GM12878 (cell line): ENCODE measurements around the gene NRK. TPM values are rescaled to one million over a fixed set of nuclear protein-coding genes. Genes with fewer than 3 reads are reported as not detected.

Source experiments
- ATAC-seq: fragments of 200-7000 bp; cut with Tn5 transposase; 3 replicates; pipeline ENCODE4 v1.9.1; 2020; ENCODE audit warnings: mild to moderate bottlenecking, moderate library complexity
- BruUV-seq: library from RNA; stranded (reverse); fragments of 400-500 nt; replicated peaks from 2 replicates; lab custom pipeline; 2021; lab: Mats Ljungman, UMichigan
- CTCF ChIA-PET: fragments of 300-600 bp; sonication (Branson Sonifier 250); formaldehyde crosslinking; extraction: SDS; loops from one replicate; lab custom pipeline; 2021; ENCODE audit warnings: inconsistent platforms; lab: Yijun Ruan, JAX
- POLR2A ChIA-PET: fragments of 350-600 bp; formaldehyde crosslinking; extraction: SDS; loops from one replicate; lab custom pipeline; 2021; ENCODE audit warnings: inconsistent platforms; lab: Charles Lee
- RAD21 ChIA-PET: fragments of 300-600 bp; sonication (Branson Sonifier 250); formaldehyde crosslinking; loops from one replicate; lab custom pipeline; 2023; ENCODE audit warnings: antibody characterized with exemption; ENCODE audit not compliant: unreplicated experiment; lab: Charles Lee
- SMC1A ChIA-PET: fragments of 300-600 bp; sonication (Branson Sonifier 250); formaldehyde crosslinking; loops from one replicate; lab custom pipeline; 2023; ENCODE audit not compliant: unreplicated experiment, uncharacterized antibody; lab: Charles Lee
- DNase-seq: peaks from one replicate; pipeline ENCODE4 v3.0.0-alpha.2; 2011; ENCODE audit warnings: low read depth, low spot score
- FAIRE-seq: peaks from 3 replicates; lab custom pipeline; 2011; peaks lifted over from hg19 to GRCh38; lab: Jason Lieb, UNC
- H2AFZ ChIP-seq: 2 replicates; pipeline ENCODE4 v1.6.0; 2011; ENCODE audit warnings: low read depth, low read length, control low read depth; ENCODE audit not compliant: control insufficient read depth
- H3K27ac ChIP-seq: 2 replicates; pipeline ENCODE4 v1.5.1; 2011; ENCODE audit warnings: control low read depth; ENCODE audit not compliant: control insufficient read depth, insufficient read depth
- H3K27me3 ChIP-seq, 2 experiments: replicated peaks in 1 of 2; 2 replicates each; pipeline versions ENCODE4 v1.6.0 to v1.6.1; 2011; ENCODE audit warnings: low read length in 1 of 2; ENCODE audit not compliant: control insufficient read depth in 2 of 2, insufficient read depth in 2 of 2
- H3K36me3 ChIP-seq, 2 experiments: 2 replicates each; pipeline ENCODE4 v1.5.1; 2011; ENCODE audit warnings: low read length in 1 of 2; ENCODE audit not compliant: control insufficient read depth in 2 of 2, insufficient read depth in 2 of 2
- H3K4me1 ChIP-seq: 2 replicates; pipeline ENCODE4 v1.6.1; 2011; ENCODE audit warnings: mild to moderate bottlenecking, low read length, moderate library complexity, mixed read lengths; ENCODE audit not compliant: control insufficient read depth, insufficient read depth
- H3K4me2 ChIP-seq: 2 replicates; pipeline ENCODE4 v1.6.0; 2011; ENCODE audit warnings: control low read depth; ENCODE audit not compliant: control insufficient read depth, insufficient read depth
- H3K4me3 ChIP-seq: fragments of 200-600 bp; sonication (generic); 2 replicates; pipeline ENCODE4 v1.5.1; 2016
- H3K79me2 ChIP-seq: 2 replicates; pipeline ENCODE4 v1.6.0; 2011; ENCODE audit warnings: low read length; ENCODE audit not compliant: control insufficient read depth, insufficient read depth
- H3K9ac ChIP-seq: 2 replicates; pipeline ENCODE4 v1.8.0; 2011; ENCODE audit warnings: low read length, control low read depth, mixed read lengths; ENCODE audit not compliant: control insufficient read depth, insufficient read depth
- H3K9me3 ChIP-seq: replicated peaks from 3 replicates; pipeline ENCODE4 v1.5.1; 2011; ENCODE audit warnings: mild to moderate bottlenecking, low read length; ENCODE audit not compliant: control insufficient read depth, insufficient read depth
- H4K20me1 ChIP-seq: 2 replicates; pipeline ENCODE4 v1.6.0; 2011; ENCODE audit not compliant: control insufficient read depth, insufficient read depth
- BRCA1 ChIP-seq: IDR thresholded peaks from 2 replicates; pipeline ENCODE4 v1.6.1; 2011; ENCODE audit warnings: low read depth, low read length, improper control_type of control experiment
- CHD2 ChIP-seq: IDR thresholded peaks from 2 replicates; pipeline ENCODE4 v1.6.1; 2011; ENCODE audit warnings: low read depth, low read length, improper control_type of control experiment, borderline replicate concordance
- DPF2 ChIP-seq: fragments of 450-650 bp; IDR thresholded peaks from 2 replicates; pipeline ENCODE4 v1.6.1; 2017; ENCODE audit warnings: mild to moderate bottlenecking
- EGR1 ChIP-seq, 2 experiments: IDR thresholded peaks; 1 replicate in 1 of 2; 2 replicates in 1 of 2; pipeline ENCODE4 v1.6.1; 2011 to 2012; ENCODE audit warnings: low read depth in 2 of 2, low read length in 2 of 2, borderline replicate concordance in 1 of 2, mild to moderate bottlenecking in 1 of 2, moderate library complexity in 1 of 2
- FOXK2 ChIP-seq: fragments of 450-650 bp; IDR thresholded peaks from 2 replicates; pipeline ENCODE4 v1.6.1; 2017; ENCODE audit warnings: mild to moderate bottlenecking, moderate library complexity
- GABPA ChIP-seq: IDR thresholded peaks from 2 replicates; pipeline ENCODE4 v1.6.1; 2014; ENCODE audit warnings: antibody characterized with exemption, low read depth, mild to moderate bottlenecking, inconsistent platforms
- JUNB ChIP-seq: IDR thresholded peaks from 2 replicates; pipeline ENCODE4 v1.6.1; 2016; ENCODE audit warnings: antibody characterized with exemption, mild to moderate bottlenecking
- JUND ChIP-seq: IDR thresholded peaks from 2 replicates; pipeline ENCODE4 v1.6.1; 2012; ENCODE audit warnings: low read depth, mild to moderate bottlenecking, low read length, improper control_type of control experiment, moderate library complexity
- MEF2A ChIP-seq: IDR thresholded peaks from 2 replicates; pipeline ENCODE4 v1.6.1; 2011; ENCODE audit warnings: low read depth, mild to moderate bottlenecking, low read length, moderate library complexity; ENCODE audit not compliant: insufficient read depth
- RELA ChIP-seq: fragments of 450-650 bp; IDR thresholded peaks from 2 replicates; pipeline ENCODE4 v1.8.0; 2014; ENCODE audit warnings: borderline replicate concordance; ENCODE audit not compliant: partially characterized antibody
- WGBS: methylation state at CpG from one replicate; pipeline ENCODE4 v1.1.6; 2016; ENCODE audit warnings: low lambda C conversion rate; ENCODE audit not compliant: insufficient replicate concordance, insufficient coverage; ENCODE audit errors: missing lambda C conversion rate; 5-methylcytosine and 5-hydroxymethylcytosine counted together
- in situ Hi-C: fragments of 300-500 bp; cut with MboI; formaldehyde crosslinking; loops from 9 replicates; pipeline ENCODE4 v1.14.3; 2018; ENCODE audit warnings: mixed read lengths
- intact Hi-C: fragments of 100-400 bp; cut with micrococcal nuclease; formaldehyde crosslinking; loops from one replicate; pipeline ENCODE4 v1.14.2; 2022; ENCODE audit not compliant: unreplicated experiment
- polyA plus RNA-seq, 11 experiments: library from polyadenylated mRNA; depleted of rRNA in 4 of 11; unstranded in 6 of 11; stranded (reverse) in 5 of 11; fragments of >200 nt; fragmentation: Nextera tagmentation in 4 of 11; fragmentation: Illumina TruSeq in 1 of 11; extraction: Ambion mirVana in 4 of 11; extraction: Trizol in 1 of 11; gene quantifications; 1 replicate in 1 of 11; 2 replicates in 10 of 11; pipeline versions ENCODE4 v1.2.1 to v1.2.3, GENCODE V29; 2011 to 2016; ENCODE audit warnings: inconsistent platforms in 2 of 11, missing spikeins in 2 of 11, low read depth in 1 of 11
- total RNA-seq, 4 experiments: library from RNA; depleted of rRNA in 3 of 4; stranded (reverse); fragments of >200 nt in 3 of 4; fragmentation: Illumina TruSeq in 1 of 4; extraction: Trizol in 1 of 4; gene quantifications; 2 replicates each; pipeline versions ENCODE4 v1.2.1 to v1.2.3, GENCODE V29; 2013 to 2021
- TF ChIP-seq, protein P1 (sequence below): fragments of 150-350 bp; IDR thresholded peaks from 2 replicates; pipeline ENCODE4 v1.6.1; 2014; ENCODE audit warnings: mild to moderate bottlenecking, low read depth, low read length
- TF ChIP-seq, protein P2 (sequence below): IDR thresholded peaks from 2 replicates; pipeline ENCODE4 v1.6.1; 2011; ENCODE audit warnings: borderline replicate concordance, low read depth, mild to moderate bottlenecking, moderate library complexity, low read length; ENCODE audit not compliant: insufficient read depth, poor library complexity, severe bottlenecking
- TF ChIP-seq, protein P3 (sequence below): IDR thresholded peaks from 2 replicates; pipeline ENCODE4 v1.6.1; 2012; ENCODE audit warnings: improper control_type of control experiment, low read depth, low read length; ENCODE audit not compliant: insufficient replicate concordance
- TF ChIP-seq, protein P4 (sequence below): IDR thresholded peaks from 2 replicates; pipeline ENCODE4 v1.6.1; 2012; ENCODE audit warnings: low read depth, low read length, improper control_type of control experiment

The NRK gene
- total and polyA plus RNA-seq, 10 of the 15 experiments (the other 5 are each of a cell fraction or from before 2014, with no cell fraction given): 0.15 TPM; not detected in 9

DNA sequence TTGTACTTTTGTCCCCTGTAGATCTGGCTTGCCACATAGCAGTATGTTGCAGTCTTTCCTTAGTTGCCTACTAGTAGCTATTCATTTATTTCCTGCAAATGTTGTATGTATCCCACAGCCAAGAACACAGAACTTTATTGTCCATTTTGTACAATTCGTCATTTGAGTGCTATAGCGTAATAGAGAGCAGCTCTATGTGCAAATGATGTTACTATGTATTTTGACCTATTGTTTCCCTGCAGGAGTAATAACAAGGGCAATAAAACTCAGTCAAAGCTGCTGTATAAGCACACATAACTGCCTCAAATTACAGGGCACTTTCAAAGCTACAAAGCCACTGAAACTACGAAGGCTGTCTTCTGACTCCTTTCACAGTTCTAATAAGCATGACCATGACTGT is 48.1 kb downstream of the NRK start (continued):
- no peak for TF ChIP-seq BRCA1
- TF ChIP-seq GABPA: no peak
- TF ChIP-seq, protein P1, sequence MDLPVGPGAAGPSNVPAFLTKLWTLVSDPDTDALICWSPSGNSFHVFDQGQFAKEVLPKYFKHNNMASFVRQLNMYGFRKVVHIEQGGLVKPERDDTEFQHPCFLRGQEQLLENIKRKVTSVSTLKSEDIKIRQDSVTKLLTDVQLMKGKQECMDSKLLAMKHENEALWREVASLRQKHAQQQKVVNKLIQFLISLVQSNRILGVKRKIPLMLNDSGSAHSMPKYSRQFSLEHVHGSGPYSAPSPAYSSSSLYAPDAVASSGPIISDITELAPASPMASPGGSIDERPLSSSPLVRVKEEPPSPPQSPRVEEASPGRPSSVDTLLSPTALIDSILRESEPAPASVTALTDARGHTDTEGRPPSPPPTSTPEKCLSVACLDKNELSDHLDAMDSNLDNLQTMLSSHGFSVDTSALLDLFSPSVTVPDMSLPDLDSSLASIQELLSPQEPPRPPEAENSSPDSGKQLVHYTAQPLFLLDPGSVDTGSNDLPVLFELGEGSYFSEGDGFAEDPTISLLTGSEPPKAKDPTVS: no peak
- no peak for TF ChIP-seq FOXK2
- TF ChIP-seq EGR1 (IDR thresholded peaks at IDR 0.05; ENCODE audit: borderline replicate concordance in 1 of 2, low read depth in 2 of 2, low read length in 2 of 2): no peak
- TF ChIP-seq, protein P2, sequence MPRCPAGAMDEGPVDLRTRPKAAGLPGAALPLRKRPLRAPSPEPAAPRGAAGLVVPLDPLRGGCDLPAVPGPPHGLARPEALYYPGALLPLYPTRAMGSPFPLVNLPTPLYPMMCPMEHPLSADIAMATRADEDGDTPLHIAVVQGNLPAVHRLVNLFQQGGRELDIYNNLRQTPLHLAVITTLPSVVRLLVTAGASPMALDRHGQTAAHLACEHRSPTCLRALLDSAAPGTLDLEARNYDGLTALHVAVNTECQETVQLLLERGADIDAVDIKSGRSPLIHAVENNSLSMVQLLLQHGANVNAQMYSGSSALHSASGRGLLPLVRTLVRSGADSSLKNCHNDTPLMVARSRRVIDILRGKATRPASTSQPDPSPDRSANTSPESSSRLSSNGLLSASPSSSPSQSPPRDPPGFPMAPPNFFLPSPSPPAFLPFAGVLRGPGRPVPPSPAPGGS: no peak

DNA sequence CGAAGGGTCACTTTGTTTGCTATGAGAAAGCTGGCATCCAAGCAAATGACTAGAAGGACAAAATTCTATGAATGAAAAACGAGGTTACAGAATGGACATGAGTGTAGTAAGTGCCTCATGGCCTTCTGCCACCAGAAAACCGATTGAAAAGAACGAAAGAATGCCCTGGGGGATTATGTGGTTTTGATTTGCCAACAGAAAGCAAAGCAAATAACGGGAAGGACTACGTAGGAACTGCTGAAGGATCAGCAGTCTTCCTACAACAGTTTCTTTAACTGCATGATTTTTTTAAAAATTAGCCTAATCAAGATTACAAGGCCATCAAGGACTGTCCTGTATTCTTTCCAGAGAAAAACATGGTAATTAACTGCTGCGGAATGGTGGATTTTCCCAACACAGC is 50.6 kb downstream of the NRK start:
- no peak overlapping the region for H3K4me2 ChIP-seq
- H3K79me2 ChIP-seq: no peaks in the 10 kb centered on the region
- WGBS: 24% methylated on average over 7 of the region's 7 CpGs
- no peak overlapping the region for H2AFZ ChIP-seq
- no peak for DNase-seq
- H3K9ac ChIP-seq: no peak overlapping the region
- no peak overlapping the region for H3K4me3 ChIP-seq
- H3K27me3 ChIP-seq: no peaks in the 10 kb centered on the region
- no peaks in the 10 kb centered on the region for H4K20me1 ChIP-seq
- BruUV-seq: no TSS peak
- intact Hi-C loops: no loop called here
- POLR2A ChIA-PET: no interaction called here
- no peaks in the 10 kb centered on the region for H3K9me3 ChIP-seq
- FAIRE-seq: no peak
- CTCF ChIA-PET: no interaction called here
- ATAC-seq: no peak
- H3K4me1 ChIP-seq: no peaks in the 10 kb centered on the region
- SMC1A ChIA-PET: no interaction called here
- no peak overlapping the region for H3K27ac ChIP-seq
- no peaks in the 10 kb centered on the region for H3K36me3 ChIP-seq
- RAD21 ChIA-PET: no interaction called here
- in situ Hi-C loops: no loop called here
- TF ChIP-seq JUNB (no peak), DPF2 (no peak), MEF2A (no peak), CHD2 (no peak), RELA (no peak), JUND (no peak)
- TF ChIP-seq, protein P3, sequence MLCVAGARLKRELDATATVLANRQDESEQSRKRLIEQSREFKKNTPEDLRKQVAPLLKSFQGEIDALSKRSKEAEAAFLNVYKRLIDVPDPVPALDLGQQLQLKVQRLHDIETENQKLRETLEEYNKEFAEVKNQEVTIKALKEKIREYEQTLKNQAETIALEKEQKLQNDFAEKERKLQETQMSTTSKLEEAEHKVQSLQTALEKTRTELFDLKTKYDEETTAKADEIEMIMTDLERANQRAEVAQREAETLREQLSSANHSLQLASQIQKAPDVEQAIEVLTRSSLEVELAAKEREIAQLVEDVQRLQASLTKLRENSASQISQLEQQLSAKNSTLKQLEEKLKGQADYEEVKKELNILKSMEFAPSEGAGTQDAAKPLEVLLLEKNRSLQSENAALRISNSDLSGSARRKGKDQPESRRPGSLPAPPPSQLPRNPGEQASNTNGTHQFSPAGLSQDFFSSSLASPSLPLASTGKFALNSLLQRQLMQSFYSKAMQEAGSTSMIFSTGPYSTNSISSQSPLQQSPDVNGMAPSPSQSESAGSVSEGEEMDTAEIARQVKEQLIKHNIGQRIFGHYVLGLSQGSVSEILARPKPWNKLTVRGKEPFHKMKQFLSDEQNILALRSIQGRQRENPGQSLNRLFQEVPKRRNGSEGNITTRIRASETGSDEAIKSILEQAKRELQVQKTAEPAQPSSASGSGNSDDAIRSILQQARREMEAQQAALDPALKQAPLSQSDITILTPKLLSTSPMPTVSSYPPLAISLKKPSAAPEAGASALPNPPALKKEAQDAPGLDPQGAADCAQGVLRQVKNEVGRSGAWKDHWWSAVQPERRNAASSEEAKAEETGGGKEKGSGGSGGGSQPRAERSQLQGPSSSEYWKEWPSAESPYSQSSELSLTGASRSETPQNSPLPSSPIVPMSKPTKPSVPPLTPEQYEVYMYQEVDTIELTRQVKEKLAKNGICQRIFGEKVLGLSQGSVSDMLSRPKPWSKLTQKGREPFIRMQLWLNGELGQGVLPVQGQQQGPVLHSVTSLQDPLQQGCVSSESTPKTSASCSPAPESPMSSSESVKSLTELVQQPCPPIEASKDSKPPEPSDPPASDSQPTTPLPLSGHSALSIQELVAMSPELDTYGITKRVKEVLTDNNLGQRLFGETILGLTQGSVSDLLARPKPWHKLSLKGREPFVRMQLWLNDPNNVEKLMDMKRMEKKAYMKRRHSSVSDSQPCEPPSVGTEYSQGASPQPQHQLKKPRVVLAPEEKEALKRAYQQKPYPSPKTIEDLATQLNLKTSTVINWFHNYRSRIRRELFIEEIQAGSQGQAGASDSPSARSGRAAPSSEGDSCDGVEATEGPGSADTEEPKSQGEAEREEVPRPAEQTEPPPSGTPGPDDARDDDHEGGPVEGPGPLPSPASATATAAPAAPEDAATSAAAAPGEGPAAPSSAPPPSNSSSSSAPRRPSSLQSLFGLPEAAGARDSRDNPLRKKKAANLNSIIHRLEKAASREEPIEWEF: no peak
- TF ChIP-seq, protein P4, sequence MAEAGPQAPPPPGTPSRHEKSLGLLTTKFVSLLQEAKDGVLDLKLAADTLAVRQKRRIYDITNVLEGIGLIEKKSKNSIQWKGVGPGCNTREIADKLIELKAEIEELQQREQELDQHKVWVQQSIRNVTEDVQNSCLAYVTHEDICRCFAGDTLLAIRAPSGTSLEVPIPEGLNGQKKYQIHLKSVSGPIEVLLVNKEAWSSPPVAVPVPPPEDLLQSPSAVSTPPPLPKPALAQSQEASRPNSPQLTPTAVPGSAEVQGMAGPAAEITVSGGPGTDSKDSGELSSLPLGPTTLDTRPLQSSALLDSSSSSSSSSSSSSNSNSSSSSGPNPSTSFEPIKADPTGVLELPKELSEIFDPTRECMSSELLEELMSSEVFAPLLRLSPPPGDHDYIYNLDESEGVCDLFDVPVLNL: no peak
